Measurements from ENCODE around the gene SUSD1.

SUSD1 gene

DNA sequence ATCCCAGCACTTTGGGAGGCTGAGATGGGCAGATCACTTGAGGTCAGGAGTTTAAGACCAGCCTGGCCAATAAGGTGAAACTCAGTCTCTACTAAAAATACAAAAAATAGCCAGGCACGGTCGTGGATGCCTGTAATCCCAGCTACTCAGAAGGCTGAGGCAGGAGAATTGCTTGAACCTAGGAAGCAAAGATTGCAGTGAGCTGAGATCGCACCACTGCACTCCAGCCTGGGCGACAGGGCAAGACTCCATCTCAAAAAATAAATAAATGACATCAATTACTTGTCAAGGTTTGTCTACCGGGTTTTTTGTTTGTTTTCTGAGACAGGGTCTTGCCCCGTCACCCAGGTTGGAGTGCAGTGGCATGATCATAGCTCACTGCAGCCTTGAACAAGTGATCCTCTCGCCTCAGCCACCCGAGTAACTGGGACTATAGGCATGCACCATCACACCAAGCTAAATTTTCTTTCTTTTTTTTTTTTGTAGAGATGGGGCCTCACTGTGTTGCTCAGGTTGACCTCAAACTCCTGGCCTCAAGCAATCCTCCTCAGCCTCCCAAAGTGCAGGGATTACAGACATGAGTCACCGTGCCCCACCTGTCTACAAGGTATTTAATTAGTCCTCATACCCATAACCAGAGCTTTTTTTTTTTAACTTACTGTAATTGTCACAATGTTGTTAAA lies 64.9 kb downstream of the SUSD1 start:
- TF ChIP-seq POLR2AphosphoS5 (IDR thresholded peaks at IDR 0.05; ENCODE audit: low read depth, low read length): no peak

- TF ChIP-seq FOXP2 (optimal IDR thresholded peaks at IDR 0.05; ENCODE audit: borderline replicate concordance, extremely low read depth, extremely low read length, insufficient read depth): no peak
- TF ChIP-seq POLR2AphosphoS5 (IDR thresholded peaks at IDR 0.05; ENCODE audit: low read depth, low read length): no peak
- TF ChIP-seq TAF1 (IDR thresholded peaks at IDR 0.05; ENCODE audit: borderline replicate concordance, insufficient read depth, low read length): no peak
- TF ChIP-seq REST (IDR thresholded peaks at IDR 0.05; ENCODE audit: insufficient read depth in 1 of 2, low read depth in 2 of 2, low read length in 2 of 2): no peak
- no peak for TF ChIP-seq SIN3A (IDR thresholded peaks at IDR 0.05; ENCODE audit: borderline replicate concordance, insufficient read depth, low read length)
These were observed 70.2 kb downstream of the SUSD1 start for GRCh38 chr9:112104901-112105300.

DNA sequence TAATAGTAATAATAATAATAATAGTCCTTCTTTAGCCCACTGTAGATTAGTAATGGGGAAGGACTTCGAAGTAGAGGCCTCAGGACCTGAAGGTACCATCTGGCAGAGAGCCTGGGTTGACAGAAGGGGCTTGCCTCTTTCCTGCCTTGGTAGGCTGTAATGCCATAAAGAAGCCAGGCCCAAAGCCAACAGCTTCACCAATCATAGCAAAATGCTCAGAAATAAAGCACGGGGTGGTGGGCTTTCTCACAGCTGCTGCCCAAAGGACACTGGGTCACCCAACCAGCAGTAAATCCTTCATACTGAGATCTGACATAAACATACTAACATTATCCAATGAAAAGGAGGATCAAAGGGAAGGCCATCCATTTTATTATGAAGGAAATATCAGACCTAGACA lies 70.7 kb downstream of the SUSD1 start:
- TF ChIP-seq POLR2AphosphoS5 (IDR thresholded peaks at IDR 0.05; ENCODE audit: low read depth, low read length) (no peak), SIN3A (IDR thresholded peaks at IDR 0.05; ENCODE audit: borderline replicate concordance, insufficient read depth, low read length) (no peak), TAF1 (IDR thresholded peaks at IDR 0.05; ENCODE audit: borderline replicate concordance, insufficient read depth, low read length) (no peak), FOXP2 (optimal IDR thresholded peaks at IDR 0.05; ENCODE audit: borderline replicate concordance, extremely low read depth, extremely low read length, insufficient read depth) (no peak), REST (IDR thresholded peaks at IDR 0.05; ENCODE audit: insufficient read depth in 1 of 2, low read depth in 2 of 2, low read length in 2 of 2) (no peak)

DNA sequence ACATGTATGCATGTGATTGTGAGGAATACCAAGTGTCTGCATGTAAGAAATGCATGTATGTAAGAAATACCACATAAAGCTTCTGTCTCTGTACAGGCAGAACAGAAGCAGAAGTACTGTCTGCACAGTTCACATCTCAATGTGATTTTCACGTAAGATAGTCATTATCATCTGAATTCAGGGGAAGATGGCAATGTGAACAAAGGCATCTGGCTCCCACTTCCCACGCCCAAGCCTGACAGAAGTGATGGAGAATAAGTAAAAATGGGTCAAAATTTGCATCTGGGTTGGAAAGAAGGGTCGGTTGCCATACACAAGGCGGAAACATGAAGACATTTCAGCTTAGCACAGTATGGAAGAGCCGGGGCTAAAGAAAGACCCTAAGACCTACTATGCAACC lies 71.7 kb downstream of the SUSD1 start:
- no peak for TF ChIP-seq REST (IDR thresholded peaks at IDR 0.05; ENCODE audit: insufficient read depth in 1 of 2, low read depth in 2 of 2, low read length in 2 of 2)
- no peak for TF ChIP-seq SIN3A (IDR thresholded peaks at IDR 0.05; ENCODE audit: borderline replicate concordance, insufficient read depth, low read length)
- no peak for TF ChIP-seq FOXP2 (optimal IDR thresholded peaks at IDR 0.05; ENCODE audit: borderline replicate concordance, extremely low read depth, extremely low read length, insufficient read depth)
- TF ChIP-seq POLR2AphosphoS5 (IDR thresholded peaks at IDR 0.05; ENCODE audit: low read depth, low read length): no peak
- TF ChIP-seq TAF1 (IDR thresholded peaks at IDR 0.05; ENCODE audit: borderline replicate concordance, insufficient read depth, low read length): no peak

DNA sequence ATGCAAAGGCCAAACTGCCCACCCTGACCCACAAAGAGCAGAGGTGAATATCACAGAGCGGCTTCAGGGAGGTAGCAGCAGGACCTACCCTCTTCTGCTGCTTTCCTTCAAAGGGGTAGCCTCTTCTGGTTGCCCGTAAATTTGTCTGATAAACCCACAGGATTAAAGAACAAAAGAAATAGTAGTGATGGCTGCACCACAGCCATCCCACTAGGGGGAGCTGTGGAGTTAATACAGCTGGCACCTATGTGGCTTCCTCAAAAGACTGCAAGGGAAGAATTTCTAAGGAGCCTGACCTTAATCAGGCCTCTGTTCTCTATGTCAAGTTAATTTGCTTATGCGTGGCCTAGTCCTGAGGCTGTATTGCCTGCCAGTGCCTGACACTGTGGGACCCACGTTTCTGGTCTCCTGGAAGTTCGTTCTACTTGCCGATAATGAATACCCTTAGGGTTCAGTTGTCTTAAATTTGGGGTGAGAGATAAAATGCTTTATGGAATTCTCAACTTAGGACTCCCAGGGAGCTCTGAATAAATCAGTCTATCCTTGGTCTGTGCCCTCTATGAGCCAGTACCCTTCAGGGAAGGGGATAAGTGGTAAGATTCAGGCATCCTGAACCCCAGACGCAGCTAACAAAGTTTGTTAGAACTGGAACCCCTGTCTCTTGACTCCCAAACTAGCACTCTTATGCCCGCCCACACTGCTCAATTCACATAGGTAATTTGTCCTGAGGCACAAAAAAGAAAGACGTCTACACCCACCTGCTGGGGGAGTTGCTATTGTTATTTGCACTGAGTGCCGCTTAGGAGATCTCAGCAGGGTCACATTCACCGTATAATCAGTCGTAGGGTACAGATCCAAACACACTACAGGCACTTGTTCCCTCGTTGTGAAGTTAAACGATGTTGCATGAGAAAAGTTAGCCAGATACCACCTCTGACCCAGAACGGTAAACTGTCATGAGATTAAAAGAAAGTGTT lies 77.1 kb downstream of the SUSD1 start:
- TF ChIP-seq SIN3A (IDR thresholded peaks at IDR 0.05; ENCODE audit: borderline replicate concordance, insufficient read depth, low read length): no peak
- no peak for TF ChIP-seq POLR2AphosphoS5 (IDR thresholded peaks at IDR 0.05; ENCODE audit: low read depth, low read length)
- TF ChIP-seq REST (IDR thresholded peaks at IDR 0.05; ENCODE audit: insufficient read depth in 1 of 2, low read depth in 2 of 2, low read length in 2 of 2): no peak
- no peak for TF ChIP-seq TAF1 (IDR thresholded peaks at IDR 0.05; ENCODE audit: borderline replicate concordance, insufficient read depth, low read length)
- no peak for TF ChIP-seq FOXP2 (optimal IDR thresholded peaks at IDR 0.05; ENCODE audit: borderline replicate concordance, extremely low read depth, extremely low read length, insufficient read depth)

Measured in PFSK-1 (cell line).